A204.1 (cell line): Measurements from ENCODE around the gene STAG3.
A peak's percentile ranks its signal among the peaks of the same experiment; 100 is the strongest.
"Not testable (repeated sequence)": the region's sequence is repeated elsewhere in the genome, so short reads cannot be mapped to it uniquely, and the experiment has no call there.

Experiments used
- FAIRE-seq: peaks from 2 replicates; lab custom pipeline; 2012; peaks lifted over from hg19 to GRCh38; lab: Jason Lieb, UNC

The STAG3 gene

DNA sequence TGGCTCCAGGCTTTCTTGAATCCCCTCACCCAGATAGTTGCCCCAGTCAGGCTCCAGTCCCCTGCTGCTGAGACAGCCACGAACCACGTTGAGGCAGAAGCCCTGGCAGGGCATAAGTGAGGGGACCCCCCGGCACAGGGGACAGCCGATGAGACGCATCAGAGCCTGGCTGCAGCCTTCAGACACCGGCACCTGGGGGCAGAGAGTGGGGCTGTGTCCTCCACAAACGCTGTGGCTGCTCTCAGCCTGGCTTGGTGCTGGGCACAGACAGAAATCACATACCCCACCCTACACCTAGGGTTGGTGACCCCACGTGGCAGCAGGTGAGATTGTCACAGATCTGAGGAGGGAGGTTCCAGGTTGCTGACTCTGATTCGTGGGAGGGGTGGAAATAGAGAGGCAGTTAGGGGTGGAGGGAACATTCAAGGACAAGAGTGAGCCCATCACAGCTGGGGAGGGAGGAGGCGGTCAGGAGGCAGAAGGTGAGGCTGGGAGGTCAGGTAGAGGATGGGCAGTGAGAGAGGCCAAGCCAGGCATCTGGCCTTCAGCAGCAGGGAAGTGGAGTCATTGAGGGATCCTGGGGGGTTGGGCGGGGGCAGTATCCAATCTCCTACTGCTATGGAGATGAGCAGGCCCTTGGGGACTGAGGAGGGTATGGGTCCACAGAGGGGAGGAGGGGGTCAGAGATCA lies 3.8 kb upstream of the STAG3 start:
- no peak for FAIRE-seq

DNA sequence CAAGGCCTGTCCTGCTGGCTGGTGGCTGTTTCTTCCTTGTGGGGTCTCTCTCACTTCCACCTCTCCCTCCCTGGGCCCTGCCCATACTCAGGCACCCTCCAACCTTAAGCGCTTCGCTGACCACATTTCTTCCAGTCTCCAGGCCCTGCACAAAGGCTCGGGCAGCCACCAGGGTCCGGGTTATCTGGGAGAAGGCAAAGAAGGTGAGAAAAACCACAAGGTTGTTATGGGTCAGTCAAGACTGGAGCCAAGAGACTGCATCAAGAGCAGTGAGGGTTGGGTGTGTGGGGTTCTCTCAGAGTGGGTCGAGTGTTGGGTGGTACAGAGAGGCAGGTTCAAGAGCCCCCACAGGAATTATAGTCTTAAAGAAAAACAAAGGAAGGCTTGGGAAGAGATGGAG lies 3.1 kb upstream of the STAG3 start:
- FAIRE-seq = no peak

DNA sequence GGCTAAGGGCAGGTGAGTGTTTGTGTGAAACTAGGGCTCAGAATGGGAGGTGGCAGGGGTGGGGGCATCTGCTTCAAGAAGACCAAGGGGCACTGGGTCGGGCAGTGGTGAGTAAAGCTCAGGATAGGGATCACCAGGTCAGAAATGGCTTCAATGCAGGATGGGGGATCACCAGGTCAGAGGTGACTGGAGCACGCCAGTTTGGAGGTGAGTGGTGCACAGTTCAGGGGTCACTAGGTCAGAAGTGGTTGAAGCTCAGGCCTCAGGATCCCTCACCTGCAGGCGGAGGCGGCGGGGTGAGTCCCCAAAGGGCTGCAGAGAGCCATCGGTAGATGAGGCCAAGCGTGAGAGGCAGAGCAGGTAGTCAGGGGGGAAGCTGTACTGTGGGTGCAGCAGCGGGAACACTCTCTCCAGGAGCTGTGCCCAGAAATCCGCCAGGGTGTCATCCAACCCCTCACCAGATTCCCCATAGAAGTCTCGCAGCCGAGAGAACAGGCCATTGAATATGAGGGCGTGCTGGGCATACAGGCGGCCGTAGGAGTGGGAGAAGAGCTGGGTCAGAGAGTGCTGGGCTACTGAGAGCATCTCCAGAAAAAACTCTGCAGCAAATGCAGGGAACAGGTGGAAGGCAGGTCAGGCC lies 2.3 kb upstream of the STAG3 start:
- no peak for FAIRE-seq

DNA sequence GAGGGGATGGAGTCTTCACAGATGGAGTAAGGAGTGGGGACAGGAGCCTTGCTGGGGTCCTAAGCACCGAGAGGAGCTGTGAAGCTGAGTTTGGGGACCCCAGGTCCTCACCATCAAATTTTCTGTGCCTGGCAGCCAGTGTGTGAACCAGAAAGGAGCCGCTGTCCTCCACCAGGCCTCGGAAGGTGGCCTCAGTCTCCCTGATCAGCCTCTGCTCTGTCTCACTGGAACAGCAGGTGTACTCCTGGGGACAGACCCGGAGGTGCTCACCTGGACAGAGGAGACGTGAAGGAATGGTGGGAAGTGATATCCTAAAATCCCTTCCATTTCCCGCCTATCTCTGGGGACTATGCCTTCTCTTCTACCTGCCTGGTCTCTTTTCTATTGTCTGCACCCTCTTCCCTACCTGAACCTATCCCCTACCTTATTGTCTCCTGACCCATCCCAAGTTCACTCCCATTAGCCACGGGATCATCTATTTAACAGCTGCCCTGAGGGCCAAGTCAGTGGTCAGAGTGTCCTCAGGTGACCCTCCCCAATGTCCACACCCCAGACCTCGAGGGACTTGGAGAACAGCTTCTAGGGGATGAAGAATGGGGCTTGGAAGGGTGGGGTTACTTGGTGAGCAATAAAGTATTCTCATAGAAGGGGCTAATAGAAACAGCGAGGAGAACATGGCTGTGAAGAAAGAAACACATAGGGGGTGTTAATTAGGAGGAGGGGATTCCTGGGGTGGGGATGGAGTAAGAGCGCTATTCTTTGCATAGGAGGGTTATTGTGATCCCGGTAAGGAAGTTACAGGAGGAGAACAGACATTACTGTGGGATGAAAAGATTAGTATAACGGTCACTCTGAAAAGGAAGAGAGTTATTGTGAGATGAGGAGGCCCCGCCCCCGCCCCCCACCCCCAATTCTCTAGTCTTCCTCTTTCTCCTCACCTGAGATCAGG lies 1.3 kb upstream of the STAG3 start:
- FAIRE-seq = no peak

DNA sequence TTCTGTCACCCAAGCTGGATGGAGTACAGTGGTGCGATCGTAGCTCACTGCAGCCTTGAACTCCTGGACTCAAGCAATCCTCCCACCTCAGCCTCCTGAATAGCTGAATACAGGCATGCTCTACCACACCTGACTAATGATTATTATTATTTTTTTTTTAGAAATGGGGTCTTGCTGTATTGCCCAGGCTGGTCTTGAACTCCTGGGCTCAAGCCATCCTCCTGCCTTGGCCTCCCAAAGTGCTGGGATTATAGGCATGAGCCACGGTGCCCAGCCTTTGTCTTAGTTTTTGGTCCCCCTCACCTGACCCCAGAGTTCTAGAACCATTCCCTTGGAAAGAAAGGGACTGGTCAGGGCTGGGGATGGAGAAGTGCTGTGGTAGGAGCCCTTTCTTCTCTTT lies 2.4 kb downstream of the STAG3 start:
- FAIRE-seq = not testable (repeated sequence)

DNA sequence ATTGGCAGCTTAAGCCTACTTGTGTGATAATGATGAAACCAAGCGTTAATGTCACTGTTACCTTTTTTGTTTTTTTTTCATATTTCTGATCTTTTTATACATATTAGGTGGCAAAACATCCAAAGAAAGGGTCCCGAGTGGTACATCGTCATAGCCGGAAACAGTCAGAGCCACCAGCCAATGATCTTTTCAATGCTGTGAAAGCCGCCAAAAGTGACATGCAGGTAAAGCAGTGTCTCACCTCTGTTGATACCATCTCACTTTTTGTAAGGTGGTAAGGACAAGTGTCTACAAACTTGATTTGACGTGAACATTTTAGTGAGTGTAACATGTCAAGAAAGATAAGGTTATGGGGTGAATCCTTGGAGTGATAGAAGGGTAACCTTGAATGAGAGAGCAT lies 4.9 kb downstream of the STAG3 start:
- FAIRE-seq = not testable (repeated sequence)

DNA sequence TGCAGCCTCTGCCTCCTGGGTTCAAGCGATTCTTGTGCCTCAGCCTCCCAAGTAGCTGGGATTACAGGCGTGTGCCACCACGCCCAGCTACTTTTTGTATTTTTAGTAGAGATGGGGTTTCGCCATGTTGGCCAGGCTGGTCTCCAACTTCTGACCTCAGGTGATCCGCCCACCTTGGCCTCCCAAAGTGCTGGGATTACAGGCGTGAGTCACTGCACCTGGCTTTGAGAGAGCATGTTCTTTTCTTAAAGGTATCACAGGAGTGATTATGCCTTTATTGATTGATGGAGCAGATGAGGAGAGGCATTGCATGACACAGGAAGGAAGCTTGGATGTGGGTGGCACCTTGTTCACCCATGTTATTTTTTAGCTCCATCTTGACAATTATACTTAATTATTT lies 5.4 kb downstream of the STAG3 start:
- FAIRE-seq = not testable (repeated sequence)

DNA sequence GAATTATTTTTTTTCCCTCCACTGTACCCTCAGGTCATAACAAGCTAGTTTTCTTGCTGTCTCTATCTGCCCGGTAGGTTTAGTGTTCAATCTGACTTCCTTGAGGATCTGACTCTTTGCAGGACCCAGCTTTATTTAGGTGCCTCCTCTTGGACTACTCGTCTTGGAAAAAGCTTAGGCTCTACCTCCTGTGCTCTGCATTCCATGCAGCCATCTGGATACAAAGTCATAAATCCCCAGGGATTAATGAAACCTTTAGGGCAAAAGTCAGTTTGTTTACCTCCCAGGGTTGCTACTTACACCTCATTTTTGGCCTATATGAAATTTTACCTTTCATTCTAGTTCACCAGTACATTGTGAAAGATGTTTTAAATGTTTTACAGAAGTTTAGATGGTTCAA lies 8.0 kb downstream of the STAG3 start:
- no peak for FAIRE-seq

DNA sequence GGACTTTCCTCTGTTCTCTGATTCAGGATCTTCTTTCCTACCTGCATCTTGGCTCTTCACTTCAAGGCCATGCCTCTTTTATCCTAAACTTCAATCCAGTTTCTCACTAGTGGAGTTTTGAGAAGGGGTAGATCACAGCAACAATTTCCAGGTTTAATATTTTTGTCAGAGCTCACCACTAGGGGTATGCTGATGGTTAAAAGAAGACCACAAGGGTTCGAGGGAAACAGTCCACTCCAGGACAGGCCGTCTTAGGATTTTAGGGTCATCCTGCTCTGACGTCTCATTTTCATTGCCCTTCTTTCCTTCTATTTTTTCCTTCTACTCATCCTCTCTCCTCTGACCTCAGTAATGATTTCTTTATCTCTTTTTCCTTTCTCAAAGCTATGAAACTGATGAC lies 11.3 kb downstream of the STAG3 start:
- FAIRE-seq = no peak

DNA sequence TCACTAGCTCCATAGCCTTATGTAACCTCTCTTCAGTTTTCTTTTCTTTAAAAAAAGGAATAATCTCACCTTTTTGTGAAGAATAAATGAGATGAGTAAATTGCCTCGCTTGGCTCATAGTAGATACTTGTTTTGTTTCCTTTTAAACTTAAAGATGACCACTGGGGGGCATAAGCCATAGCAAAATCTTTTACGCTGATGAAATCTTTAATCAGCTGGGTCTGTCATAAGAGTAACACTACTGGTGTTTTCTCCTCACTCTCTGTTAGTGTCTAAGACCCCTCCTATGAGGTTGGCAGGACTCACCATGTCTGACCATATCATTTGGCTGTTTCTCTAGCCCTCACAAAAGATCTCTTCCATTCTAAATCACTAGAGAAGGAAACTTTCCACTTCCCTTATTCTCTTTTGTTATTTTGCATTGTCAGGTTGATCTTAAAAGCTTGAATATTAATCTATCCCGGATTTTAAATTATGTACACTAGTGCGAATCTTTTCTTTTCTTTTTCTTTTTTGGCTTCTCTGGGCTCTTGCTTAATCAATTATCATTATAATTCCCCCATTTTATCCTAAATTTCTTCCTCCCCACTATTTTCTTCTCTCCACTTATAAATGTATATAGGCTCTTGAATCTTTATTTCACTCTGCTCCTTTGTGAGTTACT lies 12.5 kb downstream of the STAG3 start:
- FAIRE-seq = peak; percentile 84

DNA sequence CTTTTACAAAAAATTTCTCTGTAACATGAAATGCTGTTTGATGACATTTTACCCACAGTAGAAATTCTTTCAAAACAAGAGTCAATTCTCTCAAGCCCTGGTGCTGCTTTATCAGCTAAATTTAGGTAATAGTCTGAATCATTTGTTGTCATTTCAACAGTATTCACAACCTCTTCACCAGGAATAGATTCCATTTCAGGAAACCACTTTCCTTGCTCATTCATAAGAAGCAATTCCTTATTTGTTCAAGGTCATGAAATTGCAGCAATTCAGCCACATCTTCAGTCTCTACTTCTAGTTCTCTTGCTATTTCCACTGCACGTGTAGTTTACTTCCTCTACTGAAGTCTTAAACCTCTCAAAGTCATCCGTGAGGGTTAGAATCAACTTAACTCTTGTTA lies 14.1 kb downstream of the STAG3 start:
- FAIRE-seq = no peak

DNA sequence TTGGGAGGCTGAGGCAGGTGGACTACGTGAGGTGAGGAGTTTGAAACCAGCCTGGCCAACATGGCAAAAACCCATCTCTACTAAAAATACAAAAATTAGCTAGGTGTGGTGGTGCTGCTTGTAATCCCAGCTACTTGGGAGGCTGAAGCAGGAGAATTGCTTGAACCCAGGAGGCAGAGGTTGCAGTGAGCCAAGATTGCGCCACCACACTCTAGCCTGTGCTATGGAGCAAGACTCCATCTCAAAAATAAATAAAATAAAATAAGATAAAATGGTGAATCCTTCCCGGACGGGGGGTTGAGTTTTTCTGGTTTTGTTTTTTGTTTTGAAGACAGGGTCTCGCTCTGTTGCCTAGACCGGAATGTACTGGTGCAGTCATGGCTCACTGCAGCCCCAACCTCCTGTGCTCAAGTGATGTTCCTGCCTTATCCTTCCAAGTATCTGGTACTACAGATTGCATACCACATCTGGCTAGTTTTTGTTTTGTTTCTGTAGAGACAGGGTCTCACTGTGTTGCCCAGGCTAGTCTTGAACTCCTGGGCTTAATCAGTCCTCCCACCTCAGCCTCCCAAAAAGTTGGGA lies 14.7 kb downstream of the STAG3 start:
- not testable (repeated sequence) for FAIRE-seq

DNA sequence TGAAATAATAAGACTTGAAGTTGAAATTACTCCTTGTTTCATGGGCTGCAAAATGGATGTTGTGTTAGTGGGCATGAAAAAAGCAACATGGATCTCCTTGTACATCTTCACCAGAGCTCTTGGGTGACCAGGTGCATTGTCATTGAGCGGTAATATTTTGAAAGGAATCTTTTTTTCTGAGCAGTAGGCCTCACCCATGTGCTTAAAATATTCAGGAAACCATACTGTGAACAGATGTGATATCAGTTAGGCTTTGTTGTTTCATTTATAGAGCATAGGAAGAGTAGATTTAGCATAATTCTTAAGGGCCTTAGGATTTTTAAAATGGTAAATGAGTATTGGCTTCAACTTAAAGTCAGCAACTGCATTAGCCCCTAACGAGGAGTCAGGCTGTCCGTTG lies 15.3 kb downstream of the STAG3 start:
- no peak for FAIRE-seq

DNA sequence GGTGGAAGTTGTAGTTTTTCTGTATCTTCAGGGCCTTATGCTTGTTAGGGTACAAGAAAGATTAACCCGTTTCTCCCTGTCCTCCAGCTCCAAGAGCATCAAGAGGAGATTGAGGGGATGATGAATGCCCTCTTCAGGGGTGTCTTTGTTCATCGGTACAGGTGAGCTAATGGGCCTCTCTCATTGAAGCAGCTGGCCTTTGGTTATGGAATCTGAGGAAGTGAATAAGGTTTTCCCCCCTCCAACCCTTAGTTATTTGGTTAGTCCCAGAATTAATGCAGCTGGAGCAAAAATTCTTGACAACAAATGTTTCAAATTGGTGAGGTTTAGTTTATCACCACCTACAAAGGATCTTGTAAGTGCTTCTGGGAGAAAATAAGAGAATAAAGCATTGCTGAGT lies 17.5 kb downstream of the STAG3 start:
- FAIRE-seq = no peak

DNA sequence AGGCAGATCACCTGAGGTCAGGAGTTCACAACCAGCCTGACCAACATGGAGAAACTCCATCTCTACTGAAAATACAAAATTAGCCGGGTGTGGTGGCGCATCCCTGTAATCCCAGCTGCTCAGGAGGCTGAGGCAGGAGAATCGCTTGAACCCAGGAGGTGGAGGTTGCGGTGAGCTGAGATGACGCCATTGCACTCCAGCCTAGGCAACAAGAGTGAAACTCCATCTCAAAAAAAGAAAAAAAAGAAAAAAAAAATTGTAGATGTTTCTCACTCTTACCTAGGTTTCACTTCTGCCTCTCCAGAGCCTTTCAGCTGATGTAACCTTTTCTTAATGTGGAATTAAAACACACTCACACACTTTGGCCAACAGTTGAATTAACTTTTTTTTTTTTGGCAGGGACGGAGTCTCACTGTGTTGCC lies 18.2 kb downstream of the STAG3 start:
- FAIRE-seq = not testable (repeated sequence)

DNA sequence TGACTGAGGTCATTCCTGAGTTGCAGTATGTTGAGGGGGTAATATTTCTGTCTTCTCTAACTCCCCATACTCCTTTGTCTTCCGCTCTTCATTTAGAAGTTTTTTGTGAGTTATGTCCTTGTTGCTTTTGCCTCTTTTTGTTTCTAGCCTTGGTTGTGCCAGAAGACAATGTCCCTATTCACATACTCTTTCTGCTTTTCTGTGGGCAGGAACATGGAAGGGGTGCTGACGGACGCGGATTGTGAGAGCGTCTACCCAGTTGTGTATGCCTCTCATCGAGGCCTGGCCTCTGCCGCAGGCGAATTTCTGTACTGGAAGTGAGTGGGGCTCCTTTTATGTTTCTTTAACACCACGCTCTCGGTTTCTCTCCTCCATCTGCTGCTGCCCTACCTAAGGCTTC lies 20.5 kb downstream of the STAG3 start:
- no peak for FAIRE-seq

DNA sequence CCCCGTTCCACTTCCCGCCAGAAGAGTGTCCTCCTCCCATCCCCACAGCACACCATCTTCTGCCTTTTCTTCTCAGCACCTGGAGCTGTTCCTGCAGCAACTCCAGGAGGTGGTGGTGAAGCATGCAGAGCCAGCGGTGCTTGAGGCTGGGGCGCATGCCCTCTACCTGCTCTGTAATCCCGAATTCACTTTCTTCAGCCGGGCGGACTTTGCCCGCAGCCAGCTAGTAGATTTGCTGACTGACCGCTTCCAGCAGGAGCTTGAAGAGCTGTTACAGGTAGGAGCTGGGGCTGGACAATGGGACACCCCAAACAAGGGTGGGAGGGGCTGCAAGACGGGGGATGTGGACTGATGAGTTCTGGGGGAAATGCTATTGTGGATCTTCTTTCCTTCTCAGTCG lies 23.0 kb downstream of the STAG3 start:
- FAIRE-seq = no peak

DNA sequence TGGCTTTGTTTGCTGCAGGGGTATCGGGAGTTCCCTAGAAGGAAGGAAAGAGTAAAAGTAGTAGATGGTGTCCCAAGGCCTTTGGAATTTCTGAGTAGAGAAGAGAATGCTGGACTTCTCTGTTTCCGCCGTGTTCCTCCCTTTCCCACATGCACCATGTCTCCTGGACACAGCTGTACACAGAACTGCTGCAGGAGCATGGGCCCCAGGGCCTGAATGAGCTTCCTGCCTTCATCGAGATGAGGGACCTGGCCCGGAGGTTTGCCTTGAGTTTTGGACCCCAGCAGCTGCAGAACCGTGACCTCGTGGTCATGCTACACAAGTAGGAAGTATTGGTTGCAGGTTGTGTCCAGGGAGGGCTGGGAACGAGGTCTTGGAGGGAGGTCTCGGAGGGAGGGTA lies 26.7 kb downstream of the STAG3 start:
- no peak for FAIRE-seq

DNA sequence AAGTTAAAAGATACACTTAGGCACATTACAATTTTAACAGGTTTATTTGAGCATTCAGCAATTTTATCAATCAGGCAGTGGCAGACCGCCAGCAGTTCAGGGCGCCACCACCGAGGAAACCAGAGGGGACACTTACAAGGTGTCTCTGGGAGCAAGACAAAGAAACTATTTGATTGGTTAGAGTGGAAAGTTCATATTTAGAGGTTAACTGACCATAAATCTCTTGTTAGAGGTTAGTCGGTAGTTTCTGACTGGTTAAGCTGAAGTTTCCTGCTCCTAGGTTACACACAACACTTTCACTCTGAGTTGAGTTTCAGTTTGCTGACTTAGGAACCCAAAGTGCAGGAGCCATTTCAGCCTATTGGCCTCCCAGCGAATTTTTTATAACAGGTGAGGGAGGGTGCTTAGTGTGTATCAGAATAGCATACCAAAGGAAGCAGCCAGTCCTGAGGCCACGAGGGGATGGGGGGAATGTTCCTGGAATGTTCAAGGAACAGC lies 31.2 kb downstream of the STAG3 start:
- FAIRE-seq = no peak

DNA sequence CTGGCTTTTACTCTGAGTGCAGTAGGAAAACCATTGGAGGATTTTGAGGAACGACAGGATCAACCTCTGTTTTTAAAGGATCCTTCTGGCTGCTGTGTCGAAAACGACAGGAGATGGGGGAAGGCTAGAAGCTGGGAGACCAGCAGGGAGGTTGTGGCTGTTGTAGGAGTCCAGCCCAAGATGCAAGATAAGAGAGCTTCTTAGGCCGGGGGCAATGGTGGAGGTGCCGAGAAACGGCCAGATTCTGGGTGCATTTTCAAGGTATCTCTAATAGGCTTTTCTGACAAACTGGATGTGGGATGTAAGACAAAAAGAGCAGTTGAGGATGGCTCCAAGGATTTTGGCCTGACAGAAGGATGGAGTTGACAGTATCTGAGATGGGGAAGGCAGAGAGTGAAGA lies 31.8 kb downstream of the STAG3 start:
- FAIRE-seq = no peak

DNA sequence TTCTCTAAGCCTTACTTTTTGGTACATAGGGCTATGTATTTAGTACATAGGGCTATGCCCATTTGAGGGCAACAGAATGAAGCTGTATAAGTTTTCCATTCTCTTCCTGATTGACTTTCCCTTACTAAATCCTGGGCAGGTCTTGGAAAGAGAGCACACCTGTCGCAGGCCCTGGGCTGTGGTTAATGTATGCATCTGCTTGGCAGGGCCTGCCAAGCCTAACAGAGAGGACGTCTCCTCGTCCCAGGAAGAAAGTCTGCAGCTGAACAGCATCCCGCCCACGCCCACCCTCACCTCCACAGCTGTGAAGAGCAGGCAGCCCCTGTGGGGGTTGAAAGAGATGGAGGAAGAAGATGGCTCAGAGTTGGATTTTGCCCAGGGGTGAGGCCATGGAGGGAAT lies 33.1 kb downstream of the STAG3 start:
- FAIRE-seq = no peak

DNA sequence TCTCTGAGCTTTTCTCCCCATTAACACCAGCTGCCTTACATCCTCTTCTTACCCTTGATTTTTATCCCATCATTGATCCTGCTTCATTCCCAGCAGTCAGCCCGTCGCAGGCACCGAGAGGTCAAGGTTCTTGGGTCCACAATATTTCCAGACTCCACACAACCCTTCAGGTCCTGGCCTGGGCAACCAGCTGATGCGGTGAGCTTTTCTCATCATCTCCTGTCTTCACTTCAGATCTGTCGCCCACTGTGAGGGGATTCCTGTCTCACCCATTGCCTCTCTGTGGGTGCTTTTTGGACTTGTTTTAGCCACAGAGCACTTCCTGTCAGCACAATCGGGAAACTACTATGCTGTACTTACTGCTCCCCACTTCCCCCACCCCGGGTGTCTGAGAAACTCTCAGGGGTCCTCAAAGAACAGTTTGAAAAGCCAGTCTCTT lies 33.6 kb downstream of the STAG3 start:
- FAIRE-seq = no peak
